Measurements from ENCODE around the gene NOXO1.

Gene NOXO1

DNA sequence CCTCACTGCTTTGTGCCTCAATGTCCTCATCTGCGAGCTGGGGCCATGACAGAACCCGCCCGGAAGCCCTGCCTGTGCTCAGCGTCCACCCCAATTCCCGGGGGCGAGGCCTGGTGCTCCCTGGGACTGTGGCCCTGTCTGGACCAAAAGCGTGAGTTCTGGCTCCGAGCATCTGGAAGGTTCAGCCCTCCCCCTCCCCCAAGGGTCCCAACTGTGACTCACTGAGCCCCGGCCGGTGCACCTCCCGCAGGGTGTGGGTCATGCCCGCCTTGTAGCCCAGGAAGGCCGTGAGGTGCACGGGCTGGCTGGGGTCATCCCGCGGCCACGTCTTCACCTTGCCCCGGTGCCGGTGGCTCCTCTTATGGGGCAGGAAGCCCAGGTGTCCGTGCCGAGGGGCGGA, 27.5 kb downstream of the NOXO1 start:
- no peak overlapping the region for H3K4me3 ChIP-seq (ENCODE audit: low read depth, low read length)
- no peak for DNase-seq (ENCODE audit: low read depth)
- TF ChIP-seq, protein P1, sequence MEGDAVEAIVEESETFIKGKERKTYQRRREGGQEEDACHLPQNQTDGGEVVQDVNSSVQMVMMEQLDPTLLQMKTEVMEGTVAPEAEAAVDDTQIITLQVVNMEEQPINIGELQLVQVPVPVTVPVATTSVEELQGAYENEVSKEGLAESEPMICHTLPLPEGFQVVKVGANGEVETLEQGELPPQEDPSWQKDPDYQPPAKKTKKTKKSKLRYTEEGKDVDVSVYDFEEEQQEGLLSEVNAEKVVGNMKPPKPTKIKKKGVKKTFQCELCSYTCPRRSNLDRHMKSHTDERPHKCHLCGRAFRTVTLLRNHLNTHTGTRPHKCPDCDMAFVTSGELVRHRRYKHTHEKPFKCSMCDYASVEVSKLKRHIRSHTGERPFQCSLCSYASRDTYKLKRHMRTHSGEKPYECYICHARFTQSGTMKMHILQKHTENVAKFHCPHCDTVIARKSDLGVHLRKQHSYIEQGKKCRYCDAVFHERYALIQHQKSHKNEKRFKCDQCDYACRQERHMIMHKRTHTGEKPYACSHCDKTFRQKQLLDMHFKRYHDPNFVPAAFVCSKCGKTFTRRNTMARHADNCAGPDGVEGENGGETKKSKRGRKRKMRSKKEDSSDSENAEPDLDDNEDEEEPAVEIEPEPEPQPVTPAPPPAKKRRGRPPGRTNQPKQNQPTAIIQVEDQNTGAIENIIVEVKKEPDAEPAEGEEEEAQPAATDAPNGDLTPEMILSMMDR (IDR thresholded peaks at IDR 0.05; ENCODE audit: low read depth, low read length, missing control alignments): no peak

DNA sequence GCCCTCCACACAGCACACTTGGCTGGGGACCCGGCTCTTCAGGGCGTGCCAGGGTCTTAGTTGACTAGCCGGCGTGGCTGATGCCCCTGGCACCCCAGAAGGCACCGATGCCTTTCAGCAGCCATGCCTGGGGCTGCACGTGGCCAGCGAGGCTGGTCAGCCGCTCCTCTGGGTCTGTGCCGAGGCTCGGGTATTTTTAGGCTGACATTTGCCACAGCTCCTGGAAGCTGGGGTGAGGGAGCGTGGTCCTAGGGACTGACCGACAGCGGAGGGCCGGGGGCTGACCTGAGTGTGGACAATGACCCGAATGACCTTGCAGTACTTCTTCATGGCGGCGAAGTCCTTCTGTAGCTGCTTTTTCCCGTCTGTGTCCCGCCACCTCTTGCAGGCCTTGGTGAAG, 30.7 kb downstream of the NOXO1 start:
- TF ChIP-seq, protein P1 (IDR thresholded peaks at IDR 0.05; ENCODE audit: low read depth, low read length, missing control alignments): no peak
- no peak overlapping the region for H3K4me3 ChIP-seq (ENCODE audit: low read depth, low read length)

DNA sequence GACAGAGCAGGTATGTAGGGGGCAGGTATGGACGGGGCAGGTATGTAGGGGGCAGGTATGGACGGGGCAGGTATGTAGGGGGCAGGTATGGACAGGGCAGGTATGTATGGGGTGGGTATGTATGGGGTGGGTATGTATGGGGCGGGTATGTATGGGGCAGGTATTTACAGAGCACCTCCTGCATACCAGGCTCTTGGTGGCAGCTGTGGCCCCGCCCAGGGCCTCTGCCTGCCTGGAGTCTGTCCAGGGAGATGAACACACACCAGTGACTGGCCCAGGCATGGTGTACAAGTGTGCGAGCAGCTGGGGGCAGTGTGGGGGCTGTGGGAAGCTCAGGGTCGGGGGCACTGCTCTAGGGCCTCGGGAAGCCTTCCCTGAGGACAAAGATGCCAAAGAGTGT, 31.2 kb downstream of the NOXO1 start:
- no peak for DNase-seq (ENCODE audit: low read depth)
- TF ChIP-seq, protein P1 (IDR thresholded peaks at IDR 0.05; ENCODE audit: low read depth, low read length, missing control alignments): no peak
- no peak overlapping the region for H3K4me3 ChIP-seq (ENCODE audit: low read depth, low read length)

More for the DNA sequence above, 30.7 kb downstream of the NOXO1 start:
- DNase-seq (ENCODE audit: low read depth): no peak

DNA sequence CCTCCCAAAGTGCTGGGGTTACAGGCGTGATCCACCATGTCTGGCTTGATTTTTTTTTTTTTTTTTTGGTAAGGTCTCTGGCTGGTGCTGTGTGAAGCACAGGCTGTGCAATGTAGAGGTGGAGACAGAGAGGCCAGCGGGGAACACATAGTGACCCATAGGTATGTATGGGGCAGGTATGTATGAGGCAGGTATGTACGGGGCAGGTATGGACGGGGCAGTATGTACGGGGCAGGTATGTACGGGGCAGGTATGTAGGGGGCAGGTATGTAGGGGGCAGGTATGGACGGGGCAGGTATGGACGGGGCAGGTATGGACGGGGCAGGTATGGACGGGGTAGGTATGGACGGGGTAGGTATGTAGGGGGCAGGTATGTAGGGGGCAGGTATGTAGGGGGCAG, 31.8 kb downstream of the NOXO1 start:
- TF ChIP-seq, protein P1 (IDR thresholded peaks at IDR 0.05; ENCODE audit: low read depth, low read length, missing control alignments): no peak
- H3K4me3 ChIP-seq (ENCODE audit: low read depth, low read length): no peak overlapping the region
- DNase-seq (ENCODE audit: low read depth): no peak

DNA sequence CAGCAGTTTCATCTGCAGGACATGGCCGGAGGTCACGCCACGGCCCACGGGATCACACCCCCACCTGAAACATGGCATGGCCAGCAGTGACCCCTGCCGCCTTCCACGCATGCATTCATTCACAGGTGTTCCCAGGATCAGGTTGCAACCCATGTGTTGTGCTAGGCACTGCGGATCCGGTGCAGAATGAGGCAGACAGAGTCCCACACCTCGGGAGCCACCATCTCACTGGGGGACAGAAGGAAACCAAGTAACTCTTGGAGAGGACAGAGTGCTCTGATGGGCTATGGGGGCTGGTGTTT, 33.9 kb downstream of the NOXO1 start:
- H3K4me3 ChIP-seq (ENCODE audit: low read depth, low read length): no peak overlapping the region
- no peak for DNase-seq (ENCODE audit: low read depth)

DNA sequence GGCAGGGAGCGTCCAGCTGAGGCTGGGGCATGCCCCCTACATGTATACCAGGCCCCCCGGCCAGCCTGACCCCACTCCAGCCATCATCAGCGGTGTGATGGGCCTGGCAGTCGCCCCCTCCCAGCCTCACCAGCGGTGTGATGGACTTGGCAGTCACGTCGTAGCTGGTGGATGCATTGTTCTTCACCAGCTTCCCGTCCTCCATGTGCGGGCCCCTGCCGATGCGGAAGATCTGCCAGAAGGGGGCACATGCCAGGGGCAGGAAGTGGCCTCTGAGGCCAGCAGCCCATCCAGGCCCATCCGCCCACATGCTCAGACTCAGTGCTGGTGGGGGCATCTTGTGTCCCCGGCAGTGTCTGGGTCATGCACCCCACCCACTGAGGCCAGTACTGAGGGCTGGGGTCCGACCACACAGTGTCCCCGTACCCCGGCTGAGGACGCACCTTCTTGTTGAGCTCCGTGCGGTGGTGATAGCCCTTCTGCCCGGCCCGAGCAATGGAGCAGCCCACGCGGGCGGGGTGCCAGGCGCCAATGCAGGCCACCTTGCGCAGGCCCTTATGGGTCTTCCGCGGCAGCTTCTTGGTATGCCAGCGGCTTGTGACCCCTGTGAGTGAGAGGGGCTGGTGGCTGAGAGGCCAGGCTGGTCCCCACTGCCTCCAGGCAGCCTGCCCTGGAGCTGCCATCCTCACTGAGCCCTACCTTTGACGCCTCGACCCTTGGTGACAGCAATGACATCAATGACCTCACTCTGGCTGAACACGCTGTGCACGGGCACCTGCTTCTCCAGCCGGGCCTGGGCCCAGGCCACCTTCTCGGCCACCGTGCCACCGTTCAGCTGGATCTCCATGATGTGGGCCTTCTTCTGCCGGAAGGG, 34.5 kb downstream of the NOXO1 start:
- DNase-seq (ENCODE audit: low read depth): no peak
- no peak overlapping the region for H3K4me3 ChIP-seq (ENCODE audit: low read depth, low read length)
- TF ChIP-seq, protein P1 (IDR thresholded peaks at IDR 0.05; ENCODE audit: low read depth, low read length, missing control alignments): no peak

More for the DNA sequence above, 33.9 kb downstream of the NOXO1 start:
- TF ChIP-seq, protein P1 (IDR thresholded peaks at IDR 0.05; ENCODE audit: low read depth, low read length, missing control alignments): no peak

Measured in GM12864 (cell line).